Calu3 (cell line): ENCODE measurements around the gene RCOR1. TPM values are rescaled to one million over a fixed set of nuclear protein-coding genes. Genes with fewer than 3 reads are reported as not detected.

ENCODE experiments used
- BruUV-seq: library from RNA; stranded (reverse); fragments of 400-500 nt; replicated peaks from 2 replicates; lab custom pipeline; 2021; lab: Mats Ljungman, UMichigan
- CTCF ChIA-PET: fragments of 300-600 bp; sonication (Branson Sonifier 250); formaldehyde crosslinking; loops from one replicate; lab custom pipeline; 2022; ENCODE audit warnings: antibody characterized with exemption; lab: Charles Lee
- DNase-seq: peaks from one replicate; pipeline ENCODE4 v3.0.0; 2022
- H3K27ac Mint-ChIP-seq: one replicate; pipeline ENCODE4 v1.8.0; 2022; ENCODE audit warnings: mixed read lengths; ENCODE audit not compliant: unreplicated experiment
- H3K27me3 Mint-ChIP-seq: one replicate; pipeline ENCODE4 v1.8.0; 2022; ENCODE audit warnings: mixed read lengths; ENCODE audit not compliant: unreplicated experiment
- H3K36me3 Mint-ChIP-seq: one replicate; pipeline ENCODE4 v1.8.0; 2022; ENCODE audit warnings: mild to moderate bottlenecking, moderate library complexity, mixed read lengths; ENCODE audit not compliant: insufficient read depth, unreplicated experiment
- H3K4me1 Mint-ChIP-seq: one replicate; pipeline ENCODE4 v1.8.0; 2022; ENCODE audit warnings: mild to moderate bottlenecking, low read depth, mixed read lengths; ENCODE audit not compliant: unreplicated experiment
- H3K4me3 Mint-ChIP-seq: one replicate; pipeline ENCODE4 v1.8.0; 2022; ENCODE audit warnings: mild to moderate bottlenecking, low read depth, moderate library complexity, mixed read lengths; ENCODE audit not compliant: unreplicated experiment
- H3K9me3 Mint-ChIP-seq: one replicate; pipeline ENCODE4 v1.8.0; 2022; ENCODE audit warnings: low read depth, mixed read lengths; ENCODE audit not compliant: unreplicated experiment
- CTCF ChIP-seq: fragments of 200-600 bp; IDR thresholded peaks from one replicate; pipeline ENCODE4 v1.8.0; 2022; ENCODE audit warnings: antibody characterized with exemption; ENCODE audit not compliant: unreplicated experiment
- intact Hi-C: fragments of 100-400 bp; cut with micrococcal nuclease; formaldehyde crosslinking; loops from one replicate; pipeline ENCODE4 v1.10.0; 2022; ENCODE audit not compliant: unreplicated experiment
- total RNA-seq: library from RNA; stranded (reverse); gene quantifications from 2 replicates; pipeline ENCODE4 v1.2.3, GENCODE V29; 2022

RCOR1 gene
- total RNA-seq, 1 experiment from 2014 or later, result 28.6 TPM

GRCh38 chr14:102711207-102711606, 118.8 kb downstream of the RCOR1 start:
- BruUV-seq, result TSS peak; percentile 17
- no peak for DNase-seq
- intact Hi-C loops, result no loop called here
- Mint-ChIP-seq H3K9me3 (no peaks in the 10 kb centered on the region), H3K27ac (no peak overlapping the region), H3K36me3 (peaks cover 28% of the 10 kb centered on the region), H3K27me3 (no peaks in the 10 kb centered on the region), H3K4me3 (no peak overlapping the region), H3K4me1 (no peaks in the 10 kb centered on the region)
- CTCF ChIA-PET, result interaction anchor here (1.1 kb wide), 1 partner anchor 17 kb away, joined by 10 read pairs; no protein-coding TSS in a partner anchor
- no peak for TF ChIP-seq CTCF

- CTCF ChIA-PET, result interaction anchor here (0.6 to 1.1 kb wide), 2 partner anchors 17 to 81 kb away, joined by 3 to 10 read pairs; no protein-coding TSS in a partner anchor
- Mint-ChIP-seq H3K36me3 (peaks cover 28% of the 10 kb centered on the region), H3K27me3 (no peaks in the 10 kb centered on the region), H3K27ac (no peak overlapping the region), H3K4me3 (no peak overlapping the region), H3K4me1 (no peaks in the 10 kb centered on the region), H3K9me3 (no peaks in the 10 kb centered on the region)
- TF ChIP-seq CTCF, result no peak
- BruUV-seq, result no TSS peak
- intact Hi-C loops, result no loop called here
- peak; percentile 15 for DNase-seq
Measured at GRCh38 chr14:102711946-102712345, 119.5 kb downstream of the RCOR1 start.

GRCh38 chr14:102717276-102717675, 124.8 kb downstream of the RCOR1 start:
- Mint-ChIP-seq H3K27ac (no peak overlapping the region), H3K27me3 (no peaks in the 10 kb centered on the region), H3K9me3 (no peaks in the 10 kb centered on the region), H3K4me1 (no peaks in the 10 kb centered on the region), H3K36me3 (peaks cover 32% of the 10 kb centered on the region), H3K4me3 (no peak overlapping the region)
- no peak for DNase-seq
- BruUV-seq, result no TSS peak
- TF ChIP-seq CTCF, result no peak
- intact Hi-C loops, result no loop called here
- CTCF ChIA-PET, result no interaction called here

DNA sequence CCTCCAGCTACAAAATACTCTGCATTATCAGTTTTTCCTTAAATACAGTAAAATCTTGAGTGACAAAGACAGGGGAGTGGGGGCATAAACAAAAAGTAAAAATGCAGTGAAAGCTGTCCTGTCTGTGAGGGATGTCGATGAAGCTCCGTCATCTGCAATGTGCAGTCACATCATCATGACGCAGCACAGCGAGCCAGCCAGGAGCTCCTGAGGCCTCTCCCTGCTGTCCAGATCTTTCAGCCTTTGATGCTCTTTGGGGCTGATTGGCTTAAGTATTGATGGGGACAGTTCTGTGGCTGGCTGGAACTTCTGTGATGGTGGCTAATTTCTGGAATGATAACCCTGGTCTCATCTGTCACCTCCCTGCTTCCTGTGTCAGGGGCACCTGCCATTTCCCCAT, 130.2 kb downstream of the RCOR1 start:
- no peaks in the 10 kb centered on the region for H3K4me1 Mint-ChIP-seq
- H3K4me3 Mint-ChIP-seq, result no peak overlapping the region
- TF ChIP-seq CTCF, result no peak
- peaks cover 16% of the 10 kb centered on the region for H3K36me3 Mint-ChIP-seq
- no peaks in the 10 kb centered on the region for H3K27me3 Mint-ChIP-seq
- CTCF ChIA-PET, result no interaction called here
- H3K9me3 Mint-ChIP-seq, result no peaks in the 10 kb centered on the region
- no peak overlapping the region for H3K27ac Mint-ChIP-seq
- no TSS peak for BruUV-seq
- intact Hi-C loops, result no loop called here
- no peak for DNase-seq
